Mammary epithelial cell (primary cell): ENCODE results near the gene EXD3.

ENCODE experiments used
- EZH2 ChIP-seq: IDR thresholded peaks from 2 replicates; pipeline ENCODE4 v1.6.1; 2012; ENCODE audit warnings: low read length, inconsistent platforms, borderline replicate concordance
- TF ChIP-seq, protein P1 (sequence below), 2 donors: IDR thresholded peaks in 1 of 2; conservative IDR thresholded peaks in 1 of 2; 2 replicates each; pipeline ENCODE4 v1.5.1; 2011 to 2012; ENCODE audit warnings: inconsistent platforms in 2 of 2, low read length in 2 of 2, mild to moderate bottlenecking in 2 of 2, control low read depth in 1 of 2, low read depth in 1 of 2; ENCODE audit not compliant: insufficient read depth in 1 of 2; ENCODE audit errors: extremely low read depth in 1 of 2

DNA sequence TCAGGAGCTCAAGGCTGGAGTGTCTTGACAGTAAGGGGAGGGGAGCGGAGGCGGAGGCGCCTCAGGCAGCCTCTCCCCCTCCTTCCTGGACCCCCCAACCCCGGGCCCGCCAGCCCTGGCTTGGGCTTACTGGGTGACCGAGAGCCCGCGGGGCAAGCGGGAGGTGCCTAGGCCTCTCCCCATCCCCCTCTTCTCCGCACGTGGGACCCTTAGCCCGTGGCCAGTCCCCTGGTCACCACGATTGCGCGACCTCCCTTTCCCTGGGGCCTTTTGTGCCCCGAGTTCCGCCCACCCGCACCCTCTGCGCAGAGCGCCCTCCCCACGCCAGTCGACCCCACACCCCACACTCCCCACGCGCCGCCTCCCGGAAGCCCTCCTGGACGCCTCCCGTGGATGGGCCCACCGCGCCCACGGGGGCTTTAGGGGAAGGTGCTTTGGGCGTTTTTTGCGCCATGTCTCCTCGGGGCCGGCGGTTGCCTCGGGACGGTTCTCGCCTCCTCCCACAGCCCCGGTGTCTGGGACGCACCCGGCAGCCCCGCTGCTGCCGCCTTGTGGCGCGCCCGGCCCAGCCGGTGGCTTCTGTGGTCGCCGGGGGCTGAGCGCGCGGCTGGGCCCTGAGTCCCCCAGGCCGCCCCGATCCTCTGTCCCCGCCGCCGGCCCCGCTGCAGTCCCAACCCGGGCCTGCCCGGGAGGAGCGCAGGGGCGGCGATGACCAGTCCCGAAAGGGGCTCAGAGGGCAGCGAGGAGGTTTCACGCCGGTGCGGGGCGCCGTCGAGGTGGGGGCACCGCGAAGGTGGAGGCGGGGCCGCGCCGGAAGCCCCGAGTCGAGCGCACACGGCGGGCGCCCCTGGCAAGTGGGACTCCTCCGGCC lies 142.3 kb downstream of the EXD3 start:
- TF ChIP-seq EZH2: no peak
- TF ChIP-seq, protein P1, sequence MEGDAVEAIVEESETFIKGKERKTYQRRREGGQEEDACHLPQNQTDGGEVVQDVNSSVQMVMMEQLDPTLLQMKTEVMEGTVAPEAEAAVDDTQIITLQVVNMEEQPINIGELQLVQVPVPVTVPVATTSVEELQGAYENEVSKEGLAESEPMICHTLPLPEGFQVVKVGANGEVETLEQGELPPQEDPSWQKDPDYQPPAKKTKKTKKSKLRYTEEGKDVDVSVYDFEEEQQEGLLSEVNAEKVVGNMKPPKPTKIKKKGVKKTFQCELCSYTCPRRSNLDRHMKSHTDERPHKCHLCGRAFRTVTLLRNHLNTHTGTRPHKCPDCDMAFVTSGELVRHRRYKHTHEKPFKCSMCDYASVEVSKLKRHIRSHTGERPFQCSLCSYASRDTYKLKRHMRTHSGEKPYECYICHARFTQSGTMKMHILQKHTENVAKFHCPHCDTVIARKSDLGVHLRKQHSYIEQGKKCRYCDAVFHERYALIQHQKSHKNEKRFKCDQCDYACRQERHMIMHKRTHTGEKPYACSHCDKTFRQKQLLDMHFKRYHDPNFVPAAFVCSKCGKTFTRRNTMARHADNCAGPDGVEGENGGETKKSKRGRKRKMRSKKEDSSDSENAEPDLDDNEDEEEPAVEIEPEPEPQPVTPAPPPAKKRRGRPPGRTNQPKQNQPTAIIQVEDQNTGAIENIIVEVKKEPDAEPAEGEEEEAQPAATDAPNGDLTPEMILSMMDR (conservative IDR thresholded peaks at IDR 0.05 in 1 of 2, IDR thresholded peaks at IDR 0.05 in 1 of 2; ENCODE audit: extremely low read depth in 1 of 2, insufficient read depth in 1 of 2, low read depth in 1 of 2, low read length in 2 of 2): peak; percentile 10 to 48
